HFF-Myc (cell line): ENCODE results near the gene DDAH2.
"Not testable (repeated sequence)": the region's sequence is repeated elsewhere in the genome, so short reads cannot be mapped to it uniquely, and the experiment has no call there.

Experiments used
- DNase-seq: peaks from one replicate; pipeline ENCODE4 v3.0.0-alpha.2; 2011; ENCODE audit warnings: low read depth; ENCODE audit errors: extremely low read depth
- H3K4me3 ChIP-seq: replicated peaks from 2 replicates; pipeline ENCODE4 v1.5.1; 2011; ENCODE audit warnings: low read depth, mild to moderate bottlenecking, control low read depth, low read length
- CTCF ChIP-seq: IDR thresholded peaks from 2 replicates; pipeline ENCODE4 v1.5.1; 2012; ENCODE audit warnings: mild to moderate bottlenecking, low read depth, low read length, control low read depth; ENCODE audit errors: missing control alignments

DDAH2 gene

GRCh38 chr6:31715022-31715958 is 13.8 kb downstream of the DDAH2 start, which contains the start of gene LY6G6D:
TSS of gene LY6G6D (plus strand) at chr6:31715348. CDS start at chr6:31715356, 8 bp downstream.
- DNase-seq: no peak
- H3K4me3 ChIP-seq: no peak within 1 kb of the TSS

GRCh38 chr6:31713991-31714684 is 15.0 kb downstream of the DDAH2 start:
- H3K4me3 ChIP-seq: no peak overlapping the region
- TF ChIP-seq CTCF: no peak
- DNase-seq: no peak

More at GRCh38 chr6:31715022-31715958, 13.8 kb downstream of the DDAH2 start, which contains the start of gene LY6G6D:
- no peak for TF ChIP-seq CTCF

- H3K4me3 ChIP-seq: no peak overlapping the region
- no peak for TF ChIP-seq CTCF
- no peak for DNase-seq
Observed at GRCh38 chr6:31713465-31713864, 15.6 kb downstream of the DDAH2 start.

GRCh38 chr6:31712296-31712695 is 16.8 kb downstream of the DDAH2 start:
- H3K4me3 ChIP-seq: no peak overlapping the region
- DNase-seq: no peak
- peak; percentile 4 for TF ChIP-seq CTCF

GRCh38 chr6:31711233-31711632 is 17.9 kb downstream of the DDAH2 start:
- no peak overlapping the region for H3K4me3 ChIP-seq
- no peak for DNase-seq
- no peak for TF ChIP-seq CTCF

- no peak for TF ChIP-seq CTCF
- no peak for DNase-seq
- H3K4me3 ChIP-seq: no peak overlapping the region
Observed at GRCh38 chr6:31710523-31711219, 18.4 kb downstream of the DDAH2 start.

- DNase-seq, H3K4me3 ChIP-seq: not testable (repeated sequence)
Observed at GRCh38 chr6:31709157-31709556, 19.9 kb downstream of the DDAH2 start.
